GM19238 (cell line): Measurements from ENCODE around the gene P2RY14.
A peak's percentile ranks its signal among the peaks of the same experiment; 100 is the strongest.
"Not testable (repeated sequence)": the region's sequence is repeated elsewhere in the genome, so short reads cannot be mapped to it uniquely, and the experiment has no call there.

Source experiments
- DNase-seq: peaks from one replicate; pipeline ENCODE4 v3.0.0; 2011; ENCODE audit warnings: low spot score; ENCODE audit not compliant: insufficient read length

The P2RY14 gene

GRCh38 chr3:151191095-151191494 is 87.2 kb downstream of the P2RY14 start:
- DNase-seq: no peak

- no peak for DNase-seq
Measured at GRCh38 chr3:151183265-151183671, 95.1 kb downstream of the P2RY14 start.

- no peak for DNase-seq
Measured at GRCh38 chr3:151182349-151183079, 95.8 kb downstream of the P2RY14 start.

- DNase-seq: no peak
Measured at GRCh38 chr3:151178208-151178845, 100.0 kb downstream of the P2RY14 start.

GRCh38 chr3:151175952-151176351 is 102.4 kb downstream of the P2RY14 start:
- DNase-seq: no peak

GRCh38 chr3:151174351-151174750 is 104.0 kb downstream of the P2RY14 start:
- no peak for DNase-seq

GRCh38 chr3:151171145-151171757 is 107.1 kb downstream of the P2RY14 start:
- peak; percentile 25 for DNase-seq

- DNase-seq: not testable (repeated sequence)
Measured at GRCh38 chr3:151169948-151170679, 108.2 kb downstream of the P2RY14 start.

GRCh38 chr3:151169262-151169947 is 108.9 kb downstream of the P2RY14 start:
- no peak for DNase-seq

GRCh38 chr3:151168269-151169094 is 109.9 kb downstream of the P2RY14 start:
- DNase-seq: peak; percentile 35

- DNase-seq: no peak
Measured at GRCh38 chr3:151166161-151166560, 112.2 kb downstream of the P2RY14 start.

GRCh38 chr3:151165226-151165625 is 113.1 kb downstream of the P2RY14 start:
- DNase-seq: no peak
